ENCODE measurements around the gene CCDC70.

DNA sequence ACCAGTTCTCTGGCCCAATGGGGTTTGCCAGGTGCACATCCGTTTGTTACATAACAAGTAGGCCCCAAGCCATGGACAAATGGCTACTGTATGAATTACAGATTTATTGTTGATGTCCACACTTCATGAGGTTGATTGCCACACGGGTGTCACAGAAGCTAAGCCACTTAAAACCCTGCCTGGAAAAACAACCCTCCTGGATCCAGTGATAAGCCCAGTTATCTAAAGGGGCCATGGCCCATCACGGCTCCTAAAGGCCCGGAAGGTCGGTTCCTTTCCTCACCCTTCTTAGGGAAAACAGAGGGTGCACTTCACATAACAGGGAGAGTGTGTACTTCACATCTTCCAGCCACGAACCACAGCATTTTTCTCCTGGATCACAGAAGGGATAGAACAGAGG, 20.9 kb upstream of the CCDC70 start:
- TF ChIP-seq ZC3H10 (CRISPR knock-in tag; IDR thresholded peaks at IDR 0.05) (no peak), ESRRG (CRISPR knock-in tag; IDR thresholded peaks at IDR 0.05) (no peak), ZFP30 (CRISPR knock-in tag; IDR thresholded peaks at IDR 0.05) (no peak), ZFP3 (CRISPR knock-in tag; IDR thresholded peaks at IDR 0.05) (no peak), ZNF565 (CRISPR knock-in tag; conservative IDR thresholded peaks at IDR 0.05; ENCODE audit: low read depth) (no peak), BACH2 (CRISPR knock-in tag; IDR thresholded peaks at IDR 0.05; ENCODE audit: borderline replicate concordance) (no peak), ZNF8 (CRISPR knock-in tag; IDR thresholded peaks at IDR 0.05) (no peak), RARB (CRISPR knock-in tag; IDR thresholded peaks at IDR 0.05) (no peak)
- TF ChIP-seq, protein P1, sequence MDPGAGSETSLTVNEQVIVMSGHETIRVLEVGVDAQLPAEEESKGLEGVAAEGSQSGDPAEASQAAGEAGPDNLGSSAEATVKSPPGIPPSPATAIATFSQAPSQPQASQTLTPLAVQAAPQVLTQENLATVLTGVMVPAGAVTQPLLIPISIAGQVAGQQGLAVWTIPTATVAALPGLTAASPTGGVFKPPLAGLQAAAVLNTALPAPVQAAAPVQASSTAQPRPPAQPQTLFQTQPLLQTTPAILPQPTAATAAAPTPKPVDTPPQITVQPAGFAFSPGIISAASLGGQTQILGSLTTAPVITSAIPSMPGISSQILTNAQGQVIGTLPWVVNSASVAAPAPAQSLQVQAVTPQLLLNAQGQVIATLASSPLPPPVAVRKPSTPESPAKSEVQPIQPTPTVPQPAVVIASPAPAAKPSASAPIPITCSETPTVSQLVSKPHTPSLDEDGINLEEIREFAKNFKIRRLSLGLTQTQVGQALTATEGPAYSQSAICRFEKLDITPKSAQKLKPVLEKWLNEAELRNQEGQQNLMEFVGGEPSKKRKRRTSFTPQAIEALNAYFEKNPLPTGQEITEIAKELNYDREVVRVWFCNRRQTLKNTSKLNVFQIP (CRISPR knock-in tag; IDR thresholded peaks at IDR 0.05; ENCODE audit: borderline replicate concordance, low read depth): no peak
- TF ChIP-seq, protein P2, sequence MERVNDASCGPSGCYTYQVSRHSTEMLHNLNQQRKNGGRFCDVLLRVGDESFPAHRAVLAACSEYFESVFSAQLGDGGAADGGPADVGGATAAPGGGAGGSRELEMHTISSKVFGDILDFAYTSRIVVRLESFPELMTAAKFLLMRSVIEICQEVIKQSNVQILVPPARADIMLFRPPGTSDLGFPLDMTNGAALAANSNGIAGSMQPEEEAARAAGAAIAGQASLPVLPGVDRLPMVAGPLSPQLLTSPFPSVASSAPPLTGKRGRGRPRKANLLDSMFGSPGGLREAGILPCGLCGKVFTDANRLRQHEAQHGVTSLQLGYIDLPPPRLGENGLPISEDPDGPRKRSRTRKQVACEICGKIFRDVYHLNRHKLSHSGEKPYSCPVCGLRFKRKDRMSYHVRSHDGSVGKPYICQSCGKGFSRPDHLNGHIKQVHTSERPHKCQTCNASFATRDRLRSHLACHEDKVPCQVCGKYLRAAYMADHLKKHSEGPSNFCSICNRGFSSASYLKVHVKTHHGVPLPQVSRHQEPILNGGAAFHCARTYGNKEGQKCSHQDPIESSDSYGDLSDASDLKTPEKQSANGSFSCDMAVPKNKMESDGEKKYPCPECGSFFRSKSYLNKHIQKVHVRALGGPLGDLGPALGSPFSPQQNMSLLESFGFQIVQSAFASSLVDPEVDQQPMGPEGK (CRISPR knock-in tag; IDR thresholded peaks at IDR 0.05; ENCODE audit: borderline replicate concordance): no peak
- TF ChIP-seq, protein P3, sequence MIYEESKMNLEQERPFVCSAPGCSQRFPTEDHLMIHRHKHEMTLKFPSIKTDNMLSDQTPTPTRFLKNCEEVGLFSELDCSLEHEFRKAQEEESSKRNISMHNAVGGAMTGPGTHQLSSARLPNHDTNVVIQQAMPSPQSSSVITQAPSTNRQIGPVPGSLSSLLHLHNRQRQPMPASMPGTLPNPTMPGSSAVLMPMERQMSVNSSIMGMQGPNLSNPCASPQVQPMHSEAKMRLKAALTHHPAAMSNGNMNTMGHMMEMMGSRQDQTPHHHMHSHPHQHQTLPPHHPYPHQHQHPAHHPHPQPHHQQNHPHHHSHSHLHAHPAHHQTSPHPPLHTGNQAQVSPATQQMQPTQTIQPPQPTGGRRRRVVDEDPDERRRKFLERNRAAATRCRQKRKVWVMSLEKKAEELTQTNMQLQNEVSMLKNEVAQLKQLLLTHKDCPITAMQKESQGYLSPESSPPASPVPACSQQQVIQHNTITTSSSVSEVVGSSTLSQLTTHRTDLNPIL (CRISPR knock-in tag; IDR thresholded peaks at IDR 0.05; ENCODE audit: low read depth): no peak
- TF ChIP-seq, protein P4, sequence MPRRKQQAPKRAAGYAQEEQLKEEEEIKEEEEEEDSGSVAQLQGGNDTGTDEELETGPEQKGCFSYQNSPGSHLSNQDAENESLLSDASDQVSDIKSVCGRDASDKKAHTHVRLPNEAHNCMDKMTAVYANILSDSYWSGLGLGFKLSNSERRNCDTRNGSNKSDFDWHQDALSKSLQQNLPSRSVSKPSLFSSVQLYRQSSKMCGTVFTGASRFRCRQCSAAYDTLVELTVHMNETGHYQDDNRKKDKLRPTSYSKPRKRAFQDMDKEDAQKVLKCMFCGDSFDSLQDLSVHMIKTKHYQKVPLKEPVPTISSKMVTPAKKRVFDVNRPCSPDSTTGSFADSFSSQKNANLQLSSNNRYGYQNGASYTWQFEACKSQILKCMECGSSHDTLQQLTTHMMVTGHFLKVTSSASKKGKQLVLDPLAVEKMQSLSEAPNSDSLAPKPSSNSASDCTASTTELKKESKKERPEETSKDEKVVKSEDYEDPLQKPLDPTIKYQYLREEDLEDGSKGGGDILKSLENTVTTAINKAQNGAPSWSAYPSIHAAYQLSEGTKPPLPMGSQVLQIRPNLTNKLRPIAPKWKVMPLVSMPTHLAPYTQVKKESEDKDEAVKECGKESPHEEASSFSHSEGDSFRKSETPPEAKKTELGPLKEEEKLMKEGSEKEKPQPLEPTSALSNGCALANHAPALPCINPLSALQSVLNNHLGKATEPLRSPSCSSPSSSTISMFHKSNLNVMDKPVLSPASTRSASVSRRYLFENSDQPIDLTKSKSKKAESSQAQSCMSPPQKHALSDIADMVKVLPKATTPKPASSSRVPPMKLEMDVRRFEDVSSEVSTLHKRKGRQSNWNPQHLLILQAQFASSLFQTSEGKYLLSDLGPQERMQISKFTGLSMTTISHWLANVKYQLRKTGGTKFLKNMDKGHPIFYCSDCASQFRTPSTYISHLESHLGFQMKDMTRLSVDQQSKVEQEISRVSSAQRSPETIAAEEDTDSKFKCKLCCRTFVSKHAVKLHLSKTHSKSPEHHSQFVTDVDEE (CRISPR knock-in tag; IDR thresholded peaks at IDR 0.05): no peak

All from SK-N-SH treated with all-trans-retinoic acid at 6 μM for 48 hours (cell line).